GDM1 (cell line): ENCODE results near the gene SHH.
"Not testable (repeated sequence)": the region's sequence is repeated elsewhere in the genome, so short reads cannot be mapped to it uniquely, and the experiment has no call there.

Experiments
- DNase-seq: peaks from one replicate; lab custom pipeline; 2025; lab: John Stamatoyannopoulos, UW

SHH gene

GRCh38 chr7:155842496-155843265, 30.4 kb upstream of the SHH start:
- no peak for DNase-seq

- DNase-seq = no peak
These were observed 28.6 kb upstream of the SHH start for GRCh38 chr7:155840909-155841308.

- DNase-seq = no peak
These were observed 28.1 kb upstream of the SHH start for GRCh38 chr7:155840262-155840885.

- DNase-seq = no peak
These were observed 27.2 kb upstream of the SHH start for GRCh38 chr7:155839461-155839860.

- not testable (repeated sequence) for DNase-seq
These were observed 26.0 kb upstream of the SHH start for GRCh38 chr7:155838312-155838711.

GRCh38 chr7:155837126-155837479, 24.8 kb upstream of the SHH start:
- DNase-seq = no peak

GRCh38 chr7:155836216-155837125, 24.2 kb upstream of the SHH start:
- DNase-seq = no peak

- DNase-seq = no peak
These were observed 23.4 kb upstream of the SHH start for GRCh38 chr7:155835446-155836215.

- no peak for DNase-seq
These were observed 22.3 kb upstream of the SHH start for GRCh38 chr7:155834486-155835048.

GRCh38 chr7:155833651-155834050, 21.4 kb upstream of the SHH start:
- DNase-seq = no peak

GRCh38 chr7:155832581-155832981, 20.3 kb upstream of the SHH start:
- no peak for DNase-seq

- DNase-seq = no peak
These were observed 19.7 kb upstream of the SHH start for GRCh38 chr7:155831807-155832524.

- no peak for DNase-seq
These were observed 18.9 kb upstream of the SHH start for GRCh38 chr7:155830961-155831806.

- no peak for DNase-seq
These were observed 17.7 kb upstream of the SHH start for GRCh38 chr7:155829796-155830470.

GRCh38 chr7:155825336-155825735, 13.1 kb upstream of the SHH start:
- no peak for DNase-seq

GRCh38 chr7:155824227-155824886, 12.1 kb upstream of the SHH start:
- no peak for DNase-seq

GRCh38 chr7:155821851-155822250, 9.6 kb upstream of the SHH start:
- no peak for DNase-seq

- no peak for DNase-seq
These were observed 8.5 kb upstream of the SHH start for GRCh38 chr7:155820788-155821187.

GRCh38 chr7:155820246-155820645, 8.0 kb upstream of the SHH start:
- DNase-seq = no peak
